WTC11 (cell line): Measurements from ENCODE around the gene ZBTB4. TPM values are rescaled to one million over a fixed set of nuclear protein-coding genes. Genes with fewer than 3 reads are reported as not detected.

Source experiments
- ATAC-seq: fragments of 200-7000 bp; cut with Tn5 transposase; 2 replicates; pipeline ENCODE4 v1.10.0; 2021; ENCODE audit warnings: mild to moderate bottlenecking, moderate library complexity
- CTCF ChIA-PET: fragments of 300-600 bp; sonication (Branson Sonifier 250); formaldehyde crosslinking; loops from one replicate; lab custom pipeline; 2021; ENCODE audit warnings: antibody characterized with exemption; lab: Charles Lee
- POLR2A ChIA-PET: fragments of 350-600 bp; sonication (Branson Sonifier 250); formaldehyde crosslinking; loops from one replicate; lab custom pipeline; 2021; ENCODE audit warnings: antibody characterized with exemption; lab: Charles Lee
- DNase-seq: peaks from one replicate; pipeline ENCODE4 v3.0.0; 2021; ENCODE audit warnings: low spot score
- H3K27ac Mint-ChIP-seq: 2 replicates; pipeline ENCODE4 v1.8.0; 2021; ENCODE audit warnings: mixed read lengths
- H3K27me3 Mint-ChIP-seq: 2 replicates; pipeline ENCODE4 v1.8.0; 2021; ENCODE audit warnings: low read depth, mild to moderate bottlenecking, moderate library complexity, mixed read lengths
- H3K36me3 Mint-ChIP-seq: 2 replicates; pipeline ENCODE4 v1.8.0; 2021; ENCODE audit warnings: mixed read lengths
- H3K4me1 Mint-ChIP-seq: 2 replicates; pipeline ENCODE4 v1.8.0; 2022; ENCODE audit warnings: mixed read lengths
- H3K4me3 Mint-ChIP-seq: 2 replicates; pipeline ENCODE4 v1.8.0; 2021; ENCODE audit warnings: mild to moderate bottlenecking, moderate library complexity, mixed read lengths
- H3K9me3 Mint-ChIP-seq: 2 replicates; pipeline ENCODE4 v1.8.0; 2021; ENCODE audit warnings: mixed read lengths
- EMX1 ChIP-seq: fragments of 250-450 bp; sonication (Bioruptor Pico); IDR thresholded peaks from 2 replicates; pipeline ENCODE4 v1.8.0; 2021; ENCODE audit warnings: mild to moderate bottlenecking
- FOXK1 ChIP-seq: sonication (generic); formaldehyde crosslinking; IDR thresholded peaks from 2 replicates; pipeline ENCODE4 v1.8.0; 2022; ENCODE audit warnings: mild to moderate bottlenecking, moderate library complexity, missing genetic modification reagents
- GABPB1 ChIP-seq: sonication (generic); formaldehyde crosslinking; IDR thresholded peaks from 2 replicates; pipeline ENCODE4 v1.8.1; 2023; ENCODE audit warnings: mild to moderate bottlenecking, missing genetic modification reagents
- IRF2 ChIP-seq: sonication (generic); formaldehyde crosslinking; IDR thresholded peaks from 2 replicates; pipeline ENCODE4 v1.8.0; 2022; ENCODE audit warnings: low read depth, missing genetic modification reagents, borderline replicate concordance
- KAT7 ChIP-seq: sonication (generic); formaldehyde crosslinking; IDR thresholded peaks from 2 replicates; pipeline ENCODE4 v1.8.1; 2023; ENCODE audit warnings: missing genetic modification reagents, mild to moderate bottlenecking, borderline replicate concordance
- NFYB ChIP-seq: sonication (generic); formaldehyde crosslinking; conservative IDR thresholded peaks from 2 replicates; pipeline ENCODE4 v1.8.0; 2022; ENCODE audit warnings: low read depth, missing genetic modification reagents
- NR3C1 ChIP-seq: sonication (generic); formaldehyde crosslinking; conservative IDR thresholded peaks from 2 replicates; pipeline ENCODE4 v1.8.1; 2023; ENCODE audit warnings: low read depth, mild to moderate bottlenecking, missing genetic modification reagents
- PRRX2 ChIP-seq: fragments of 250-450 bp; sonication (Bioruptor Pico); IDR thresholded peaks from 2 replicates; pipeline ENCODE4 v1.8.0; 2021; ENCODE audit warnings: mild to moderate bottlenecking
- RORB ChIP-seq: fragments of 250-450 bp; sonication (Bioruptor Pico); IDR thresholded peaks from 2 replicates; pipeline ENCODE4 v1.9.0; 2021; ENCODE audit warnings: mild to moderate bottlenecking
- ZNF138 ChIP-seq: sonication (generic); formaldehyde crosslinking; conservative IDR thresholded peaks from 2 replicates; pipeline ENCODE4 v1.8.1; 2022; ENCODE audit warnings: mild to moderate bottlenecking, moderate library complexity, missing genetic modification reagents
- ZNF232 ChIP-seq: sonication (generic); formaldehyde crosslinking; IDR thresholded peaks from 2 replicates; pipeline ENCODE4 v1.8.0; 2022; ENCODE audit warnings: mild to moderate bottlenecking, missing genetic modification reagents
- ZNF396 ChIP-seq: fragments of 250-450 bp; sonication (Bioruptor Pico); IDR thresholded peaks from 2 replicates; pipeline ENCODE4 v1.8.0; 2021; ENCODE audit warnings: mild to moderate bottlenecking, moderate library complexity, borderline replicate concordance
- total RNA-seq: library from RNA; stranded (reverse); gene quantifications from 3 replicates; pipeline ENCODE4 v1.2.3, GENCODE V29; 2021
- TF ChIP-seq, protein P1 (sequence below): sonication (generic); formaldehyde crosslinking; IDR thresholded peaks from 2 replicates; pipeline ENCODE4 v1.8.0; 2022; ENCODE audit warnings: mild to moderate bottlenecking, missing genetic modification reagents
- TF ChIP-seq, protein P2 (sequence below): fragments of 250-450 bp; sonication (Bioruptor Pico); IDR thresholded peaks from 2 replicates; pipeline ENCODE4 v2.1.2; 2022; ENCODE audit warnings: mild to moderate bottlenecking, moderate library complexity
- TF ChIP-seq, protein P3 (sequence below): sonication (generic); formaldehyde crosslinking; IDR thresholded peaks from 2 replicates; pipeline ENCODE4 v1.8.1; 2022; ENCODE audit warnings: low read depth, mild to moderate bottlenecking, moderate library complexity, missing genetic modification reagents, borderline replicate concordance
- TF ChIP-seq, protein P4 (sequence below): fragments of 250-450 bp; sonication (Bioruptor Pico); IDR thresholded peaks from 2 replicates; pipeline ENCODE4 v1.9.0; 2021; ENCODE audit warnings: mild to moderate bottlenecking
- TF ChIP-seq, protein P5 (sequence below): sonication (generic); formaldehyde crosslinking; IDR thresholded peaks from 2 replicates; pipeline ENCODE4 v1.8.0; 2023; ENCODE audit warnings: missing genetic modification reagents
- TF ChIP-seq, protein P6 (sequence below): sonication (generic); formaldehyde crosslinking; IDR thresholded peaks from 2 replicates; pipeline ENCODE4 v1.8.1; 2023; ENCODE audit warnings: mild to moderate bottlenecking, missing genetic modification reagents
- TF ChIP-seq, protein P7 (sequence below): fragments of 250-450 bp; sonication (Bioruptor Pico); IDR thresholded peaks from 2 replicates; pipeline ENCODE4 v1.9.0; 2021; ENCODE audit warnings: mild to moderate bottlenecking, borderline replicate concordance
- TF ChIP-seq, protein P8 (sequence below): sonication (generic); formaldehyde crosslinking; IDR thresholded peaks from 2 replicates; pipeline ENCODE4 v1.8.0; 2022; ENCODE audit warnings: mild to moderate bottlenecking, missing genetic modification reagents
- TF ChIP-seq, protein P9 (sequence below): sonication (generic); formaldehyde crosslinking; IDR thresholded peaks from 2 replicates; pipeline ENCODE4 v1.8.1; 2023; ENCODE audit warnings: mild to moderate bottlenecking, missing genetic modification reagents

Gene ZBTB4
- total RNA-seq, 1 experiment from 2014 or later: 14.6 TPM

DNA sequence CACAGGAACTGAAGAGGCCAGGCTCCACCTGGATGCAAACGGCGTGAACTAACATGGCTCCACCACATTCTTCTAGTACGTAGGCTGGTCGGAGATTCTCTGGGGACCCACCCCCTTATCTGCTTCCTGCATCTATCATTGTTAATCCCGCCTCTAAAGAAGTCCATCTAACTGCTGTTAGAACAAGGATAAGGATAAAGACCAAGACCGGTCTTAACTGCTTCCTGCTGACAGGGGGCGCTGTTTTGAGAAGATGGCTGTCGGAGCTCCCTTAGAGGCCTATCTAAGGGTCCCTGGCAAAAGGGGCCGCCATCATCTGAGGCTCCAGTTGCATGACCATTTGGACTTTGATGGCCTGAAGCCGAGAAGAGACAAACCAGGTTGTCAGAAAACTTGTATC, 43.6 kb upstream of the ZBTB4 start (continued):
- no peak for TF ChIP-seq NR3C1 (CRISPR knock-in tag)
- 0 out of 2 replicates have a peak, but pooled peaks have one; percentile 3 for TF ChIP-seq ZNF396 (CRISPR knock-in tag)
- TF ChIP-seq RORB (CRISPR knock-in tag): no peak

DNA sequence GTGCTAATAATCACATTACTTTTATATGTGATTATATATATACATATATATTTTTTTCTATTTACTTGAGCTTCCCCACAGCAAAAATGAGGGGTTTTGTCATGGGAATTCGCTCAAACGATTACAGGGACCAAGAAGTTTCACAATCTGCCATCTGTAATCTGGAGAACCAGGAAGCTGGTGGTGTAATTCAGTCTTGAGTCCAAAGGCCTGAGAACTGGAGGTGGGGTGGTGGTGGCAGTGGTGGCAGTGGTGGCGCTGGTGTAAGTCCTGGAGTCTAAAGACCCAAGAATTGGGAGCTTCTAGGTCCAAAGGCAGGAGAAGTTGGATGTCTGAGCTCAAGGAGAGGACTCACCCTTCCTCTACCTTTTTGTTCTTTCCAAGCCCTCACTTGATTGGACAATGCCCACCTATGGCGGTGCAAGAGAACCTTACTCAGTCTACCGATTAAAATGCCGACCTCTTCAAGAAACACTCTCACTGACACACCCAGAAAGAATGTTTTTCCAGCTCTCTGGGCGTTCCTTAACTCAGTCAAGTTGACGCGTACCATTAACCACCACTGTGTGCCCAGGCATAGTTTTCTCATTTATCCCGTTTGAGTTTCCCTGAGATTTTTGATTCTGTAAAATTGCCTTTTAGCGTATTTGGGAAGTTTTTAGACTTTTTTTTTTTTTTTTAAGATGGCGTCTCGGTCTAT, 36.6 kb upstream of the ZBTB4 start:
- POLR2A ChIA-PET: interaction anchor here (0.6 kb wide), 1 partner anchor 164 kb away, joined by 3 read pairs; no protein-coding TSS in a partner anchor
- Mint-ChIP-seq H3K27me3 (no peaks in the 10 kb centered on the region), H3K27ac (0 out of 2 replicates have a peak overlapping the region, but pooled peaks have one; percentile 34), H3K4me3 (no peak overlapping the region), H3K4me1 (no peaks in the 10 kb centered on the region), H3K36me3 (peaks cover 25% of the 10 kb centered on the region), H3K9me3 (no peaks in the 10 kb centered on the region)
- CTCF ChIA-PET: interaction anchor here (0.6 to 4.4 kb wide), 11 partner anchors 8 to 240 kb away, joined by 3 to 81 read pairs (median 3); partner anchors contain the start of genes PLSCR3 and TP53
- DNase-seq (no peak), ATAC-seq (no peak)
- TF ChIP-seq, protein P1, sequence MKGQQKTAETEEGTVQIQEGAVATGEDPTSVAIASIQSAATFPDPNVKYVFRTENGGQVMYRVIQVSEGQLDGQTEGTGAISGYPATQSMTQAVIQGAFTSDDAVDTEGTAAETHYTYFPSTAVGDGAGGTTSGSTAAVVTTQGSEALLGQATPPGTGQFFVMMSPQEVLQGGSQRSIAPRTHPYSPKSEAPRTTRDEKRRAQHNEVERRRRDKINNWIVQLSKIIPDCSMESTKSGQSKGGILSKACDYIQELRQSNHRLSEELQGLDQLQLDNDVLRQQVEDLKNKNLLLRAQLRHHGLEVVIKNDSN: no peak
- TF ChIP-seq, protein P2, sequence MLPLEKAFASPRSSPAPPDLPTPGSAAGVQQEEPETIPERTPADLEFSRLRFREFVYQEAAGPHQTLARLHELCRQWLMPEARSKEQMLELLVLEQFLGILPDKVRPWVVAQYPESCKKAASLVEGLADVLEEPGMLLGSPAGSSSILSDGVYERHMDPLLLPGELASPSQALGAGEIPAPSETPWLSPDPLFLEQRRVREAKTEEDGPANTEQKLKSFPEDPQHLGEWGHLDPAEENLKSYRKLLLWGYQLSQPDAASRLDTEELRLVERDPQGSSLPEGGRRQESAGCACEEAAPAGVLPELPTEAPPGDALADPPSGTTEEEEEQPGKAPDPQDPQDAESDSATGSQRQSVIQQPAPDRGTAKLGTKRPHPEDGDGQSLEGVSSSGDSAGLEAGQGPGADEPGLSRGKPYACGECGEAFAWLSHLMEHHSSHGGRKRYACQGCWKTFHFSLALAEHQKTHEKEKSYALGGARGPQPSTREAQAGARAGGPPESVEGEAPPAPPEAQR (CRISPR knock-in tag): no peak
- TF ChIP-seq FOXK1 (CRISPR knock-in tag) (no peak), ZNF232 (CRISPR knock-in tag) (no peak), GABPB1 (no peak), PRRX2 (CRISPR knock-in tag) (no peak), ZNF138 (CRISPR knock-in tag) (no peak), KAT7 (CRISPR knock-in tag) (no peak), NFYB (CRISPR knock-in tag) (no peak), EMX1 (no peak), IRF2 (CRISPR knock-in tag) (no peak)
- TF ChIP-seq, protein P3, sequence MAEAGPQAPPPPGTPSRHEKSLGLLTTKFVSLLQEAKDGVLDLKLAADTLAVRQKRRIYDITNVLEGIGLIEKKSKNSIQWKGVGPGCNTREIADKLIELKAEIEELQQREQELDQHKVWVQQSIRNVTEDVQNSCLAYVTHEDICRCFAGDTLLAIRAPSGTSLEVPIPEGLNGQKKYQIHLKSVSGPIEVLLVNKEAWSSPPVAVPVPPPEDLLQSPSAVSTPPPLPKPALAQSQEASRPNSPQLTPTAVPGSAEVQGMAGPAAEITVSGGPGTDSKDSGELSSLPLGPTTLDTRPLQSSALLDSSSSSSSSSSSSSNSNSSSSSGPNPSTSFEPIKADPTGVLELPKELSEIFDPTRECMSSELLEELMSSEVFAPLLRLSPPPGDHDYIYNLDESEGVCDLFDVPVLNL (CRISPR knock-in tag): no peak
- TF ChIP-seq, protein P4, sequence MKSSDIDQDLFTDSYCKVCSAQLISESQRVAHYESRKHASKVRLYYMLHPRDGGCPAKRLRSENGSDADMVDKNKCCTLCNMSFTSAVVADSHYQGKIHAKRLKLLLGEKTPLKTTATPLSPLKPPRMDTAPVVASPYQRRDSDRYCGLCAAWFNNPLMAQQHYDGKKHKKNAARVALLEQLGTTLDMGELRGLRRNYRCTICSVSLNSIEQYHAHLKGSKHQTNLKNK: no peak
- TF ChIP-seq, protein P5, sequence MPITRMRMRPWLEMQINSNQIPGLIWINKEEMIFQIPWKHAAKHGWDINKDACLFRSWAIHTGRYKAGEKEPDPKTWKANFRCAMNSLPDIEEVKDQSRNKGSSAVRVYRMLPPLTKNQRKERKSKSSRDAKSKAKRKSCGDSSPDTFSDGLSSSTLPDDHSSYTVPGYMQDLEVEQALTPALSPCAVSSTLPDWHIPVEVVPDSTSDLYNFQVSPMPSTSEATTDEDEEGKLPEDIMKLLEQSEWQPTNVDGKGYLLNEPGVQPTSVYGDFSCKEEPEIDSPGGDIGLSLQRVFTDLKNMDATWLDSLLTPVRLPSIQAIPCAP (CRISPR knock-in tag): no peak
- TF ChIP-seq, protein P6, sequence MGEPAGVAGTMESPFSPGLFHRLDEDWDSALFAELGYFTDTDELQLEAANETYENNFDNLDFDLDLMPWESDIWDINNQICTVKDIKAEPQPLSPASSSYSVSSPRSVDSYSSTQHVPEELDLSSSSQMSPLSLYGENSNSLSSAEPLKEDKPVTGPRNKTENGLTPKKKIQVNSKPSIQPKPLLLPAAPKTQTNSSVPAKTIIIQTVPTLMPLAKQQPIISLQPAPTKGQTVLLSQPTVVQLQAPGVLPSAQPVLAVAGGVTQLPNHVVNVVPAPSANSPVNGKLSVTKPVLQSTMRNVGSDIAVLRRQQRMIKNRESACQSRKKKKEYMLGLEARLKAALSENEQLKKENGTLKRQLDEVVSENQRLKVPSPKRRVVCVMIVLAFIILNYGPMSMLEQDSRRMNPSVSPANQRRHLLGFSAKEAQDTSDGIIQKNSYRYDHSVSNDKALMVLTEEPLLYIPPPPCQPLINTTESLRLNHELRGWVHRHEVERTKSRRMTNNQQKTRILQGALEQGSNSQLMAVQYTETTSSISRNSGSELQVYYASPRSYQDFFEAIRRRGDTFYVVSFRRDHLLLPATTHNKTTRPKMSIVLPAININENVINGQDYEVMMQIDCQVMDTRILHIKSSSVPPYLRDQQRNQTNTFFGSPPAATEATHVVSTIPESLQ (CRISPR knock-in tag): no peak
- TF ChIP-seq, protein P7, sequence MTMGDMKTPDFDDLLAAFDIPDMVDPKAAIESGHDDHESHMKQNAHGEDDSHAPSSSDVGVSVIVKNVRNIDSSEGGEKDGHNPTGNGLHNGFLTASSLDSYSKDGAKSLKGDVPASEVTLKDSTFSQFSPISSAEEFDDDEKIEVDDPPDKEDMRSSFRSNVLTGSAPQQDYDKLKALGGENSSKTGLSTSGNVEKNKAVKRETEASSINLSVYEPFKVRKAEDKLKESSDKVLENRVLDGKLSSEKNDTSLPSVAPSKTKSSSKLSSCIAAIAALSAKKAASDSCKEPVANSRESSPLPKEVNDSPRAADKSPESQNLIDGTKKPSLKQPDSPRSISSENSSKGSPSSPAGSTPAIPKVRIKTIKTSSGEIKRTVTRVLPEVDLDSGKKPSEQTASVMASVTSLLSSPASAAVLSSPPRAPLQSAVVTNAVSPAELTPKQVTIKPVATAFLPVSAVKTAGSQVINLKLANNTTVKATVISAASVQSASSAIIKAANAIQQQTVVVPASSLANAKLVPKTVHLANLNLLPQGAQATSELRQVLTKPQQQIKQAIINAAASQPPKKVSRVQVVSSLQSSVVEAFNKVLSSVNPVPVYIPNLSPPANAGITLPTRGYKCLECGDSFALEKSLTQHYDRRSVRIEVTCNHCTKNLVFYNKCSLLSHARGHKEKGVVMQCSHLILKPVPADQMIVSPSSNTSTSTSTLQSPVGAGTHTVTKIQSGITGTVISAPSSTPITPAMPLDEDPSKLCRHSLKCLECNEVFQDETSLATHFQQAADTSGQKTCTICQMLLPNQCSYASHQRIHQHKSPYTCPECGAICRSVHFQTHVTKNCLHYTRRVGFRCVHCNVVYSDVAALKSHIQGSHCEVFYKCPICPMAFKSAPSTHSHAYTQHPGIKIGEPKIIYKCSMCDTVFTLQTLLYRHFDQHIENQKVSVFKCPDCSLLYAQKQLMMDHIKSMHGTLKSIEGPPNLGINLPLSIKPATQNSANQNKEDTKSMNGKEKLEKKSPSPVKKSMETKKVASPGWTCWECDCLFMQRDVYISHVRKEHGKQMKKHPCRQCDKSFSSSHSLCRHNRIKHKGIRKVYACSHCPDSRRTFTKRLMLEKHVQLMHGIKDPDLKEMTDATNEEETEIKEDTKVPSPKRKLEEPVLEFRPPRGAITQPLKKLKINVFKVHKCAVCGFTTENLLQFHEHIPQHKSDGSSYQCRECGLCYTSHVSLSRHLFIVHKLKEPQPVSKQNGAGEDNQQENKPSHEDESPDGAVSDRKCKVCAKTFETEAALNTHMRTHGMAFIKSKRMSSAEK: no peak
- TF ChIP-seq, protein P8, sequence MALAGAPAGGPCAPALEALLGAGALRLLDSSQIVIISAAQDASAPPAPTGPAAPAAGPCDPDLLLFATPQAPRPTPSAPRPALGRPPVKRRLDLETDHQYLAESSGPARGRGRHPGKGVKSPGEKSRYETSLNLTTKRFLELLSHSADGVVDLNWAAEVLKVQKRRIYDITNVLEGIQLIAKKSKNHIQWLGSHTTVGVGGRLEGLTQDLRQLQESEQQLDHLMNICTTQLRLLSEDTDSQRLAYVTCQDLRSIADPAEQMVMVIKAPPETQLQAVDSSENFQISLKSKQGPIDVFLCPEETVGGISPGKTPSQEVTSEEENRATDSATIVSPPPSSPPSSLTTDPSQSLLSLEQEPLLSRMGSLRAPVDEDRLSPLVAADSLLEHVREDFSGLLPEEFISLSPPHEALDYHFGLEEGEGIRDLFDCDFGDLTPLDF (CRISPR knock-in tag): no peak
- TF ChIP-seq, protein P9, sequence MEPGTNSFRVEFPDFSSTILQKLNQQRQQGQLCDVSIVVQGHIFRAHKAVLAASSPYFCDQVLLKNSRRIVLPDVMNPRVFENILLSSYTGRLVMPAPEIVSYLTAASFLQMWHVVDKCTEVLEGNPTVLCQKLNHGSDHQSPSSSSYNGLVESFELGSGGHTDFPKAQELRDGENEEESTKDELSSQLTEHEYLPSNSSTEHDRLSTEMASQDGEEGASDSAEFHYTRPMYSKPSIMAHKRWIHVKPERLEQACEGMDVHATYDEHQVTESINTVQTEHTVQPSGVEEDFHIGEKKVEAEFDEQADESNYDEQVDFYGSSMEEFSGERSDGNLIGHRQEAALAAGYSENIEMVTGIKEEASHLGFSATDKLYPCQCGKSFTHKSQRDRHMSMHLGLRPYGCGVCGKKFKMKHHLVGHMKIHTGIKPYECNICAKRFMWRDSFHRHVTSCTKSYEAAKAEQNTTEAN: no peak
